CD4-positive, alpha-beta T cell (primary cell): Measurements from ENCODE around the gene MGAM2. TPM values are rescaled to one million over a fixed set of nuclear protein-coding genes. Genes with fewer than 3 reads are reported as not detected.

Experiments used
- ATAC-seq: fragments of 200-7000 bp; cut with Tn5 transposase; one replicate; pipeline ENCODE4 v1.10.0; 2022; ENCODE audit warnings: mild to moderate bottlenecking; ENCODE audit not compliant: poor library complexity
- CTCF ChIA-PET: fragments of 350-600 bp; sonication (Branson Sonifier 250); formaldehyde crosslinking; loops from one replicate; lab custom pipeline; 2021; ENCODE audit warnings: antibody characterized with exemption, inconsistent platforms; lab: Charles Lee
- POLR2A ChIA-PET: fragments of 350-600 bp; sonication (Branson Sonifier 250); formaldehyde crosslinking; loops from one replicate; lab custom pipeline; 2021; ENCODE audit warnings: antibody characterized with exemption, inconsistent platforms; lab: Charles Lee
- DNase-seq, 14 experiments: peaks; one replicate each; pipeline ENCODE4 v3.0.0-alpha.2; 2013 to 2020; ENCODE audit warnings: mixed read lengths in 2 of 14
- H3K27ac ChIP-seq, 2 donors: one replicate each; pipeline versions ENCODE4 v1.5.1 to v1.7.0; 2013; ENCODE audit warnings: low read length in 2 of 2, low read depth in 1 of 2, mild to moderate bottlenecking in 1 of 2
- H3K27me3 ChIP-seq, 2 experiments: 1 replicate in 1 of 2; 2 replicates in 1 of 2; pipeline versions ENCODE4 v1.6.1 to v1.7.0; 2013; ENCODE audit warnings: low read length in 2 of 2, control low read depth in 1 of 2, mild to moderate bottlenecking in 1 of 2, moderate library complexity in 1 of 2; ENCODE audit not compliant: insufficient read depth in 2 of 2, control insufficient read depth in 1 of 2
- H3K36me3 ChIP-seq: one replicate; pipeline ENCODE4 v1.6.1; 2013; ENCODE audit warnings: low read length, control low read depth; ENCODE audit not compliant: insufficient read depth
- H3K4me1 ChIP-seq: one replicate; pipeline ENCODE4 v1.6.1; 2013; ENCODE audit warnings: low read length, control low read depth; ENCODE audit not compliant: insufficient read depth
- H3K4me3 ChIP-seq: one replicate; pipeline ENCODE4 v1.5.1; 2013; ENCODE audit warnings: mild to moderate bottlenecking, low read length, moderate library complexity
- H3K9me3 ChIP-seq, 2 experiments: 1 replicate in 1 of 2; 2 replicates in 1 of 2; pipeline versions ENCODE4 v1.6.1 to v1.7.0; 2013; ENCODE audit warnings: low read length in 2 of 2, mild to moderate bottlenecking in 2 of 2, control low read depth in 1 of 2, moderate library complexity in 1 of 2; ENCODE audit not compliant: control insufficient read depth in 1 of 2, insufficient read depth in 1 of 2
- H3K27ac Mint-ChIP-seq: one replicate; pipeline ENCODE4 v1.8.0; 2020; ENCODE audit warnings: mixed read lengths
- H3K27me3 Mint-ChIP-seq: one replicate; pipeline ENCODE4 v1.8.0; 2021; ENCODE audit warnings: mixed read lengths
- H3K36me3 Mint-ChIP-seq: one replicate; pipeline ENCODE4 v1.8.0; 2021; ENCODE audit warnings: low read depth, mixed read lengths
- H3K4me1 Mint-ChIP-seq: one replicate; pipeline ENCODE4 v1.8.0; 2021; ENCODE audit warnings: low read depth, mixed read lengths
- H3K4me3 Mint-ChIP-seq: one replicate; pipeline ENCODE4 v1.8.0; 2020; ENCODE audit warnings: mild to moderate bottlenecking, mixed read lengths
- H3K9me3 Mint-ChIP-seq: one replicate; pipeline ENCODE4 v1.8.0; 2020; ENCODE audit warnings: mixed read lengths
- intact Hi-C, 2 experiments: fragments of 100-400 bp; cut with DNase I in 1 of 2; cut with micrococcal nuclease in 1 of 2; formaldehyde crosslinking; loops; one replicate each; pipeline versions ENCODE4 v1.15.1 to v1.9.0; 2023 to 2025; cut with DNase I, micrococcal nuclease
- total RNA-seq, 174 experiments: library from RNA in 2 of 174; stranded (reverse) in 2 of 174; gene quantifications; one replicate each; pipeline ENCODE4 v1.2.3 and lab custom pipeline; 2021 to 2026
- TF ChIP-seq, protein P1 (sequence below): fragments of 200-600 bp; IDR thresholded peaks from one replicate; pipeline ENCODE4 v1.8.0; 2022; ENCODE audit warnings: antibody characterized with exemption, mild to moderate bottlenecking

Gene MGAM2
- total RNA-seq, 2 experiments from 2014 or later = not detected

DNA sequence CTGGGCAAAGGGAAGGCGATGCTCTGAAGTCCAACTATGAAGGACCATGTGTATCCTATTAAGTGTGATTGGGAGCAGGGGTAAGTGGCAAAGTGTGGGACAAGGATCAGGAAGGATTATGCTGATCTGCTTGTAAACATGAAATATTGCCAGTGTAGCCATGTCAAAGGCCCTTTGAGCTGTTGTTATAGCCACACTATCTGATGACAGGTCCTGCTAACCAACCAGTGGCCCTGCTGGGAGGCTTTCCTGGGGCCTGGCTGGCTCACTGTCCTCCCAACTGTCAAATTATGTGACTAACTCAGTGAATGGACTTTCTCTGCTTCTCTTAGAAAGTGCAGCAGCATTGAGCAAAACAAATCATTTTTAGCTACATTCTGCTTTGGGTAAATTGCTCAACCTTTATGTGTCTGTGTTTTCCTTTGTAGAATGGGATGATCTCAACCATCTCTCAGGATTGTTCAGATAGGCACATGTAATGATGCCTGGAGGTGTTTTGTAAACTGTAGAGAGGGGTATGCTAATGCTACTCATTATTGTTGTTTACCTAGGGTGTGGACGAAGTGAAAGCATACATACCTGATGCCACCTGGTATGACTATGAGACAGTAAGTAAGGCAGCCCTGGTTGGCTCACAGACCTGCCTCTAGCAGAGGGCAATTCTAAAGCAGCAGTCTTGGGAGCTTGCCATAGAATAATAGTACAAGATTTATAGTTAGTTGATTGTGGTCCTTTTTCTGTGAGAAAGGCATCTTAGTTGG, 47.4 kb downstream of the MGAM2 start:
- no peak for DNase-seq
- ATAC-seq = no peak
- ChIA-PET POLR2A (no interaction called here), CTCF (no interaction called here)
- Histone ChIP-seq H3K4me3 (no peak overlapping the region), H3K27me3 (peaks cover 0 to 6% of the 10 kb centered on the region in 2 experiments), H3K36me3 (no peaks in the 10 kb centered on the region), H3K9me3 (no peaks in the 10 kb centered on the region), H3K4me1 (no peaks in the 10 kb centered on the region), H3K27ac (no peak overlapping the region)
- H3K9me3 Mint-ChIP-seq = no peaks in the 10 kb centered on the region
- no peak overlapping the region for H3K27ac Mint-ChIP-seq
- TF ChIP-seq, protein P1, sequence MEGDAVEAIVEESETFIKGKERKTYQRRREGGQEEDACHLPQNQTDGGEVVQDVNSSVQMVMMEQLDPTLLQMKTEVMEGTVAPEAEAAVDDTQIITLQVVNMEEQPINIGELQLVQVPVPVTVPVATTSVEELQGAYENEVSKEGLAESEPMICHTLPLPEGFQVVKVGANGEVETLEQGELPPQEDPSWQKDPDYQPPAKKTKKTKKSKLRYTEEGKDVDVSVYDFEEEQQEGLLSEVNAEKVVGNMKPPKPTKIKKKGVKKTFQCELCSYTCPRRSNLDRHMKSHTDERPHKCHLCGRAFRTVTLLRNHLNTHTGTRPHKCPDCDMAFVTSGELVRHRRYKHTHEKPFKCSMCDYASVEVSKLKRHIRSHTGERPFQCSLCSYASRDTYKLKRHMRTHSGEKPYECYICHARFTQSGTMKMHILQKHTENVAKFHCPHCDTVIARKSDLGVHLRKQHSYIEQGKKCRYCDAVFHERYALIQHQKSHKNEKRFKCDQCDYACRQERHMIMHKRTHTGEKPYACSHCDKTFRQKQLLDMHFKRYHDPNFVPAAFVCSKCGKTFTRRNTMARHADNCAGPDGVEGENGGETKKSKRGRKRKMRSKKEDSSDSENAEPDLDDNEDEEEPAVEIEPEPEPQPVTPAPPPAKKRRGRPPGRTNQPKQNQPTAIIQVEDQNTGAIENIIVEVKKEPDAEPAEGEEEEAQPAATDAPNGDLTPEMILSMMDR = no peak
- intact Hi-C loops = no loop called here
- H3K4me3 Mint-ChIP-seq = no peak overlapping the region
- H3K4me1 Mint-ChIP-seq = no peaks in the 10 kb centered on the region
- no peaks in the 10 kb centered on the region for H3K27me3 Mint-ChIP-seq
- H3K36me3 Mint-ChIP-seq = no peaks in the 10 kb centered on the region

DNA sequence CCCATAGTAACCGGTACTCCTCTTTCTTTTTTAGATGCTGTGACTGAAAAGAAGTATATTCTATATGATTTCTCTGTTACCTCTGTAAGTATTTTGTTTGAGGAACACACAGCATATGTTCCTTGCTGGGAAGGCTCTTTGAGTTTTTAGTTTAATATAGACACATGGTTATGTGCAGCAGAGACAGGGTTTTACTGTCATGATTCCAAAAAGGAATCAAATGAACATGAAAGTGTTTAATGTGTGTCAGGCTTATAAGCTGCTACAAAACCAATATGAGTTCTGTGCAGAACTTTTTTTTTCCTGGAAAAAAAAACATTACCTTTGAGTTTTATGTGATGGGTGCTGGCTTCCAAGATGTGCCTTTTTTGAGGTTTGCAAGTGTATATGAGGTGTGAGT, 50.4 kb downstream of the MGAM2 start:
- TF ChIP-seq, protein P1 = no peak
- Histone ChIP-seq H3K4me3 (no peak overlapping the region), H3K27ac (no peak overlapping the region), H3K9me3 (no peaks in the 10 kb centered on the region), H3K36me3 (no peaks in the 10 kb centered on the region), H3K27me3 (peaks cover 0 to 6% of the 10 kb centered on the region in 2 experiments), H3K4me1 (no peaks in the 10 kb centered on the region)
- no peaks in the 10 kb centered on the region for H3K9me3 Mint-ChIP-seq
- POLR2A ChIA-PET = no interaction called here
- peaks cover 7% of the 10 kb centered on the region for H3K27me3 Mint-ChIP-seq
- no peak for ATAC-seq
- no peak overlapping the region for H3K4me3 Mint-ChIP-seq
- intact Hi-C loops = no loop called here
- no peaks in the 10 kb centered on the region for H3K36me3 Mint-ChIP-seq
- no peak for DNase-seq
- no peak overlapping the region for H3K27ac Mint-ChIP-seq
- no peaks in the 10 kb centered on the region for H3K4me1 Mint-ChIP-seq
- CTCF ChIA-PET = no interaction called here

DNA sequence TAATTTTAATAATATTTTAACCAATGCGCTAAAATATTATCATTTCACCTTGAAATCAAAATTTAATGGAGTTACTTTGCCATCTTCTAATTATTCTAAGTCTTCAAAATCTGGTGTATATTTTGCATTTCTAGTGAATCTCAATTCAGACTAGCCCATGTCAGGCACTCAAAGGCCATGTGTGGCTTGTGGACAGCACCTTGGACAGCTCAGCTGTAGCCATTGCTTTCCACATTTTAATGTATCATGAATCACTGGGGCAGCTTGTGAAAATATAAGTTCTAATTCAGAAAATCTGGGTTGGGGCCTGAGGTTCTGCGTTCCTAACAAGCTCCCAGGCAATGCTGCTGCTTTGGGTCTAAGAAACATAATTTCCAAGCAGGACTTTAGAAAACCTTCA, 57.2 kb downstream of the MGAM2 start:
- Histone ChIP-seq H3K27me3 (no peaks in the 10 kb centered on the region), H3K4me1 (no peaks in the 10 kb centered on the region), H3K9me3 (no peaks in the 10 kb centered on the region), H3K36me3 (no peaks in the 10 kb centered on the region), H3K4me3 (no peak overlapping the region), H3K27ac (no peak overlapping the region)
- CTCF ChIA-PET = no interaction called here
- Mint-ChIP-seq H3K27ac (no peak overlapping the region), H3K27me3 (peaks cover 10% of the 10 kb centered on the region), H3K9me3 (no peaks in the 10 kb centered on the region), H3K4me3 (no peak overlapping the region), H3K36me3 (no peaks in the 10 kb centered on the region), H3K4me1 (no peaks in the 10 kb centered on the region)
- no peak for DNase-seq
- no peak for ATAC-seq
- TF ChIP-seq, protein P1 = no peak
- intact Hi-C loops = no loop called here
- POLR2A ChIA-PET = no interaction called here
